Activated CD4-positive, alpha-beta T cell treated with anti-CD3 and anti-CD28 coated beads for 36 hours (primary cell): Measurements from ENCODE around the gene CRYGB. TPM values are rescaled to one million over a fixed set of nuclear protein-coding genes. Genes with fewer than 3 reads are reported as not detected.

Experiments
- ATAC-seq: fragments of 200-7000 bp; cut with Tn5 transposase; one replicate; pipeline ENCODE4 v1.10.0; 2021; ENCODE audit warnings: mild to moderate bottlenecking, moderate library complexity
- CTCF ChIA-PET: fragments of 350-600 bp; sonication (Branson Sonifier 250); formaldehyde crosslinking; loops from one replicate; lab custom pipeline; 2021; ENCODE audit warnings: antibody characterized with exemption; lab: Charles Lee
- POLR2A ChIA-PET: fragments of 350-600 bp; sonication (Branson Sonifier 250); formaldehyde crosslinking; loops from one replicate; lab custom pipeline; 2021; ENCODE audit warnings: antibody characterized with exemption, inconsistent platforms; lab: Charles Lee
- DNase-seq: peaks from one replicate; pipeline ENCODE4 v3.0.0-alpha.2; 2020
- H3K27ac Mint-ChIP-seq: one replicate; pipeline ENCODE4 v1.8.0; 2021; ENCODE audit warnings: mixed read lengths
- H3K27me3 Mint-ChIP-seq: one replicate; pipeline ENCODE4 v1.8.0; 2021; ENCODE audit warnings: mixed read lengths
- H3K36me3 Mint-ChIP-seq: one replicate; pipeline ENCODE4 v1.8.0; 2021; ENCODE audit warnings: low read depth, mixed read lengths
- H3K4me1 Mint-ChIP-seq: one replicate; pipeline ENCODE4 v1.8.0; 2021; ENCODE audit warnings: mixed read lengths
- H3K4me3 Mint-ChIP-seq: one replicate; pipeline ENCODE4 v1.8.0; 2021; ENCODE audit warnings: mild to moderate bottlenecking, moderate library complexity, mixed read lengths
- H3K9me3 Mint-ChIP-seq: one replicate; pipeline ENCODE4 v1.8.0; 2021; ENCODE audit warnings: low read depth, mixed read lengths
- intact Hi-C, 2 experiments: fragments of 100-400 bp; cut with DNase I in 1 of 2; cut with micrococcal nuclease in 1 of 2; formaldehyde crosslinking; loops; one replicate each; pipeline versions ENCODE4 v1.14.2 to v1.15.1; 2022 to 2024; cut with DNase I, micrococcal nuclease
- total RNA-seq, 2 experiments: library from RNA; stranded (reverse); gene quantifications; one replicate each; pipeline ENCODE4 v1.2.3, GENCODE V29; 2021

Gene CRYGB
- total RNA-seq, 2 experiments from 2014 or later = not detected

- H3K9me3 Mint-ChIP-seq = no peaks in the 10 kb centered on the region
- CTCF ChIA-PET = interaction anchor here (0.6 to 2.6 kb wide), 29 partner anchors 10 to 1617 kb away, joined by 3 to 21 read pairs (median 3); partner anchors contain the start of genes C2orf80 and IDH1
- intact Hi-C loops = loop anchor here (1.0 to 5.0 kb wide), 4 partner anchors 79 to 1032 kb away; partner anchors contain the start of gene IDH1 (in 1 of the 2)
Measured at GRCh38 chr2:208175840-208176153, 29.8 kb upstream of the CRYGB start.

DNA sequence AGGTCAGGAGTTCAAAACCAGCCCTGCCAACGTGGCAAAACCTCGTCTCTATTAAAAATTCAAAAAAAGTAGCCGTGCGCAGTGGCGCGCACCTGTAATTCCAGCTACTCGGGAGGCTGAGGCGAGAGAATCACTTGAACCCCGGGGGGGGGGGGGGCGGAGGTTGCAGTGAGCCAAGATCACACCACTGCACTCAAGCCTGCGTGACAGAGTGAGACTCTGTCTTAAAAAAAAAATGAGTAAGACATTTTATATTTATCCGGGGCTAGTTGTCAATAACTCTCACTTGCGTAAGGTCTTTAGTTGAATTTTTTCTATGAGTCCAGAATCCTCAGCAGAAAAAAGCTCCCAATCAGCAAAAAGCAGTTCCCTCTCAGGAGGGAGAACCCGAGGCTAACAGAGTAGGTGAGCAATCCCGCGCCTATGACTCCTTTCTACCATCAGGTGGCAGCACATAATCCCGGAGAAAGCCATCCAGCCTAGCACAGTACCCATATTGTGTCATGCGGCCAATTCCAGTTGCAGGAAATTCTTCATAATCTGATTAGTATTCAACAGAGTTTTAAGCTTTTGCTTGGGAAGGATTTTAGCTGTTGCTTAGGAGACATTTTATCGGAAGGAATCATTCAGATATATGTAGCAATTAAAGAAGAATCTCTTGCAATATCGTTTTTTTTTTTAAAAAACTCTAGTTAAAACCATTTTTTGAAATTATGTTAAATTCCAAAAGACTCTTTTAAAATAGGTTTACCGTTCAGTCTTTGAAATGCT, 29.3 kb upstream of the CRYGB start:
- DNase-seq = peak; percentile 76
- ATAC-seq = peak; percentile 99
- POLR2A ChIA-PET = no interaction called here
- intact Hi-C loops = loop anchor here (1.0 to 5.0 kb wide), 4 partner anchors 79 to 1032 kb away; partner anchors contain the start of gene IDH1 (in 1 of the 2)
- Mint-ChIP-seq H3K36me3 (no peaks in the 10 kb centered on the region), H3K27ac (no peak overlapping the region), H3K4me3 (no peak overlapping the region), H3K9me3 (no peaks in the 10 kb centered on the region), H3K4me1 (peaks cover 4% of the 10 kb centered on the region), H3K27me3 (no peaks in the 10 kb centered on the region)
- CTCF ChIA-PET = interaction anchor here (0.6 to 2.6 kb wide), 28 partner anchors 10 to 1617 kb away, joined by 3 to 21 read pairs (median 3); partner anchors contain the start of genes C2orf80 and IDH1

More at GRCh38 chr2:208175840-208176153, 29.8 kb upstream of the CRYGB start:
- H3K27ac Mint-ChIP-seq = no peak overlapping the region
- DNase-seq = no peak
- ATAC-seq = no peak
- POLR2A ChIA-PET = no interaction called here
- H3K4me3 Mint-ChIP-seq = no peak overlapping the region
- peaks cover 4% of the 10 kb centered on the region for H3K4me1 Mint-ChIP-seq
- no peaks in the 10 kb centered on the region for H3K27me3 Mint-ChIP-seq
- H3K36me3 Mint-ChIP-seq = no peaks in the 10 kb centered on the region

GRCh38 chr2:208174144-208174543, 28.2 kb upstream of the CRYGB start:
- H3K27ac Mint-ChIP-seq = no peak overlapping the region
- intact Hi-C loops = loop anchor here in 1 of 2 experiments (2.0 kb wide), 1 partner anchor 81 kb away; the partner anchor contains the start of gene IDH1
- H3K4me1 Mint-ChIP-seq = peaks cover 4% of the 10 kb centered on the region
- H3K27me3 Mint-ChIP-seq = no peaks in the 10 kb centered on the region
- no peak for ATAC-seq
- POLR2A ChIA-PET = no interaction called here
- no peak overlapping the region for H3K4me3 Mint-ChIP-seq
- CTCF ChIA-PET = interaction anchor here (2.0 kb wide), 1 partner anchor 127 kb away, joined by 8 read pairs; no protein-coding TSS in a partner anchor
- H3K9me3 Mint-ChIP-seq = no peaks in the 10 kb centered on the region
- DNase-seq = no peak
- no peaks in the 10 kb centered on the region for H3K36me3 Mint-ChIP-seq

DNA sequence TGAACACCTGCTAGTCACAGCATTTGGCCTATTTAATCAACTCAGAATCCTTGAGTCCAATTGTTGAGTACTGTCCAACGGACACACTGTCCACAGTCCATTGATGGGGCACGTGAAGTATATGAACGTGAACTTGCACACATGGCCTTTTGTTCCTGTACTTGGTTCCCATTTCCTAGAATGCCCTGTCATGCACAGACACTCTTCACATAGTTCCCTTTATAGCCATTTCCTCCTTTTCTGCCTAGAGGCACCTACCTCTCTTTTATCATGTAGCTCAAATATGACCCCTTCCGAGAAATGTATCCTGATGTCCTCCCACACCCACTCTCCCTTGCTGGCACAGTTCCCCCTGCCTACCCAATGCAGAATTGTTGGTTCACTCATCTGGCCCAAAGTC, 26.2 kb upstream of the CRYGB start:
- ATAC-seq = no peak

DNA sequence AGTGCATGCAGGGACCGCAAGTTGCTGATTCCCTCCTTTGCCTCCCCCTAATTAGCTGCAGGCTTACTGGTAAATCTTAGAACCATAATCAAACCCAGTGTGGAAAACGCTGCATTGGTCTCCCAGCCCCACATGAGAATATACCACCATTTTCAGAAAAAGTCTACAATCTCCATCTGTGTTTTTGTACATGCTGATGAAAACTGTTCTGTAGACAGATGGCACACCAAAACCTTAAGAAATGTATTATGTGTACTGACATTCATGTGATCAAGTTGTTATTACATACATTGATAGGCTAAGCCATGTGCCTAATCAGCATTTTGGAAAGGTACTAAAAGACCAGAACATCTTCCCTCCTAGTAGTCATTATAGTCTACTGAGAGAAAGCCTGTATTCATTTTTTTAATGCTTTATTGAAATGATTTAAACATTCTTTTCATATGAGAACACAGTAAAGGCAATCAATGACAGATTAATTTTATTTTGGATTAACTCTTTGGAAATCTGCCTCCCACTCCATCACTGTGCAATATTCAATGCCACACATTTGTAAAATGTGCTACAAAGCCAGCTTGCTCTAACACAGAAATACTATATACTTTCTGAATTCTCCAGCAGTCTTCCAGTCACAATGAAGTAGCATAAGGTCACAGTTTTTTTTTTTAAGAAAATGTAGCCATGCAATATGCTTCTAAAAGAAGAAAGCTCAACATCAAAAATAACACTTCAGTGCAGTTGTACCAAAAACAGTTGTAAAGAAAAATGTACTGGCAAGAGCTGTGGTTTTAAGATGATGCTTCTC, 19.2 kb upstream of the CRYGB start:
- H3K4me1 Mint-ChIP-seq = no peaks in the 10 kb centered on the region
- POLR2A ChIA-PET = no interaction called here
- CTCF ChIA-PET = interaction anchor here (1.0 to 1.8 kb wide), 2 partner anchors 10 to 25 kb away, joined by 3 to 8 read pairs; no protein-coding TSS in a partner anchor
- no peaks in the 10 kb centered on the region for H3K27me3 Mint-ChIP-seq
- H3K4me3 Mint-ChIP-seq = no peak overlapping the region
- no peaks in the 10 kb centered on the region for H3K9me3 Mint-ChIP-seq
- DNase-seq (no peak), ATAC-seq (no peak)
- H3K27ac Mint-ChIP-seq = no peak overlapping the region
- H3K36me3 Mint-ChIP-seq = no peaks in the 10 kb centered on the region
- intact Hi-C loops = no loop called here

More for the DNA sequence above, 26.2 kb upstream of the CRYGB start:
- H3K4me3 Mint-ChIP-seq = no peak overlapping the region
- no peak overlapping the region for H3K27ac Mint-ChIP-seq
- intact Hi-C loops = no loop called here
- no peaks in the 10 kb centered on the region for H3K36me3 Mint-ChIP-seq
- CTCF ChIA-PET = interaction anchor here (0.6 to 1.2 kb wide), 3 partner anchors 14 to 109 kb away, joined by 3 to 4 read pairs (median 4); no protein-coding TSS in a partner anchor
- peaks cover 4% of the 10 kb centered on the region for H3K4me1 Mint-ChIP-seq
- H3K9me3 Mint-ChIP-seq = no peaks in the 10 kb centered on the region
- POLR2A ChIA-PET = no interaction called here
- H3K27me3 Mint-ChIP-seq = no peaks in the 10 kb centered on the region
- no peak for DNase-seq

DNA sequence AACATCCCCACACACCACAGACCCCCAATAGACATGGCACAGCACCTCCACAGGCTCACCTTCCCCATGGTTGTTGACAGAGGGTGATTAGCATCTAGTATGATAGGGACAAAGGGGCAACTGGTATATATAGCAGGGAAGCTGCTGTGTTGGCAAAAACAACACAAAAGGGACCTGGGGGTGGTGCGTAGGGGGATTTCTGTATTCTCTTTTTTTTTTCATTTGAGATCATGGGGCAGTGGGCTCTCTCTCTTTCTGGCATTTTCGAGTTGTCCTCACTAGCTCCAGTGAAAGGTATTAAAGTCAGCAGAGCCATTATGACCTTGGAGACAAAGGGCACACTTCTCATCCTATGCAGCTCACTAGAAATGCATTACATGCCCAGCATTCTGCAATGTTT, 17.5 kb upstream of the CRYGB start, which contains the start of gene CRYGA:
Gene CRYGA, minus strand, starts transcription at position 101 of the 400 bp plus-strand sequence. Its CDS starts 33 bp downstream, at position 68.
- ChIA-PET POLR2A (no interaction called here), CTCF (interaction anchor here (0.6 kb wide), 1 partner anchor 20 kb away, joined by 3 read pairs; no protein-coding TSS in a partner anchor)
- intact Hi-C loops = no loop called here
- Mint-ChIP-seq H3K4me1 (no peaks in the 10 kb centered on the region), H3K36me3 (no peaks in the 10 kb centered on the region), H3K27ac (no peak within 1 kb of the TSS), H3K4me3 (no peak within 1 kb of the TSS), H3K27me3 (no peaks in the 10 kb centered on the region), H3K9me3 (no peaks in the 10 kb centered on the region)
- no peak for ATAC-seq
- DNase-seq = no peak

DNA sequence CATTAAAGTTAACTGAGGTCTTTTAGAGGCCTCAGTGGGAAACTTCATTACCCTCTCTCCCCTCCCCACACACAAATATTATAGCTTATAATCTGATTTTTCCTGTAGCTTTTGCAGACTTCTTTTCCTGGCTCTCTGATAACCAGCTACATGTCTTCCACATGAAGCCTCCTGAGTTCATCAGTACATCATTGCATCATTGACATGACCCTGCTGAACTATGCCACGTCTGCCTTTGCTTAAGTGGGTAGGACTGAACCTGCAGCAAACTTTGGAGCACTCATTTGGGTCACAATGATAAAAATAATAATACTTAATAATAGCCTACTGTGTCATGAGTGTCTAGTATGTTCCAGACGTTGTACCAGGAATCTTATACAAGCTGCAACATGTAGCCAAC, 10.5 kb upstream of the CRYGB start:
- Mint-ChIP-seq H3K4me1 (no peaks in the 10 kb centered on the region), H3K36me3 (no peaks in the 10 kb centered on the region), H3K9me3 (peaks cover 2% of the 10 kb centered on the region), H3K4me3 (no peak overlapping the region), H3K27ac (no peak overlapping the region), H3K27me3 (no peaks in the 10 kb centered on the region)
- no peak for ATAC-seq
- DNase-seq = no peak
- ChIA-PET POLR2A (interaction anchor here (0.7 kb wide), 1 partner anchor 126 kb away, joined by 3 read pairs; no protein-coding TSS in a partner anchor), CTCF (no interaction called here)
- intact Hi-C loops = no loop called here

- DNase-seq = no peak
- H3K4me1 Mint-ChIP-seq = no peaks in the 10 kb centered on the region
- intact Hi-C loops = no loop called here
- H3K36me3 Mint-ChIP-seq = no peaks in the 10 kb centered on the region
- H3K27ac Mint-ChIP-seq = no peak overlapping the region
- H3K27me3 Mint-ChIP-seq = no peaks in the 10 kb centered on the region
- peaks cover 2% of the 10 kb centered on the region for H3K9me3 Mint-ChIP-seq
- ChIA-PET POLR2A (no interaction called here), CTCF (interaction anchor here (1.3 to 1.5 kb wide), 2 partner anchors 11 to 22 kb away, joined by 3 read pairs; no protein-coding TSS in a partner anchor)
- ATAC-seq = no peak
- no peak overlapping the region for H3K4me3 Mint-ChIP-seq
Measured at GRCh38 chr2:208153156-208153555, 7.2 kb upstream of the CRYGB start.

DNA sequence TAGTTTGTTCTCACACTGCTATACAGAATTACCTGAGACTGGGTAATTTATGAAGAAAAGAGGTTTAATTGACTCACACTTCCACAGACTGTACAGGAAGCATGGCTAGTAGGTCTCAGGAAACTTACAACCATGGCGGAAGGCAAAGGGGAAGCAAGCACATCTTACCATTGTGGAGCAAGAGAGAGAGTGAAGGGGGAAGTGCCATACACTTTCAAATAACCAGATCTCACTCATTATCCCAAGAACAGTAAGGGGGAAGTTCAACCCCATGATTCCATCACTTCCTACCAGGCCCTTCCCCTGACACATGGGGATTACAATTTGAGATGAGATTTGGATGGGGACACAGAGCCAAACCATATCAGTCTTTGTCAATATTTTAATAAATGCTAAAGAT, 5.0 kb upstream of the CRYGB start:
- ChIA-PET POLR2A (no interaction called here), CTCF (no interaction called here)
- Mint-ChIP-seq H3K27me3 (no peaks in the 10 kb centered on the region), H3K27ac (no peak overlapping the region), H3K36me3 (no peaks in the 10 kb centered on the region), H3K4me1 (no peaks in the 10 kb centered on the region), H3K9me3 (peaks cover 2% of the 10 kb centered on the region), H3K4me3 (no peak overlapping the region)
- DNase-seq = no peak
- ATAC-seq = no peak
- intact Hi-C loops = no loop called here

GRCh38 chr2:208150094-208150493, 4.1 kb upstream of the CRYGB start:
- H3K36me3 Mint-ChIP-seq = no peaks in the 10 kb centered on the region
- intact Hi-C loops = no loop called here
- POLR2A ChIA-PET = no interaction called here
- DNase-seq = no peak
- no peaks in the 10 kb centered on the region for H3K27me3 Mint-ChIP-seq
- ATAC-seq = no peak
- H3K27ac Mint-ChIP-seq = no peak overlapping the region
- peaks cover 2% of the 10 kb centered on the region for H3K9me3 Mint-ChIP-seq
- CTCF ChIA-PET = interaction anchor here (0.7 kb wide), 1 partner anchor 19 kb away, joined by 3 read pairs; no protein-coding TSS in a partner anchor
- H3K4me1 Mint-ChIP-seq = no peaks in the 10 kb centered on the region
- no peak overlapping the region for H3K4me3 Mint-ChIP-seq

GRCh38 chr2:208148803-208149202, 2.8 kb upstream of the CRYGB start:
- Mint-ChIP-seq H3K4me1 (no peaks in the 10 kb centered on the region), H3K4me3 (no peak overlapping the region), H3K36me3 (no peaks in the 10 kb centered on the region), H3K27me3 (no peaks in the 10 kb centered on the region), H3K27ac (no peak overlapping the region), H3K9me3 (peaks cover 2% of the 10 kb centered on the region)
- no peak for ATAC-seq
- DNase-seq = no peak
- intact Hi-C loops = no loop called here
- CTCF ChIA-PET = interaction anchor here (0.6 kb wide), 1 partner anchor 148 kb away, joined by 3 read pairs; no protein-coding TSS in a partner anchor
- POLR2A ChIA-PET = no interaction called here
